HG03460 (cell line): Measurements from ENCODE around the gene ARRB1.
A peak's percentile ranks its signal among the peaks of the same experiment; 100 is the strongest.
"Not testable (repeated sequence)": the region's sequence is repeated elsewhere in the genome, so short reads cannot be mapped to it uniquely, and the experiment has no call there.

Source experiments
- ATAC-seq: cut with Tn5 transposase; IDR thresholded peaks from one replicate; pipeline ENCODE4 v1.9.1; 2021; ENCODE audit not compliant: unreplicated experiment

The ARRB1 gene

DNA sequence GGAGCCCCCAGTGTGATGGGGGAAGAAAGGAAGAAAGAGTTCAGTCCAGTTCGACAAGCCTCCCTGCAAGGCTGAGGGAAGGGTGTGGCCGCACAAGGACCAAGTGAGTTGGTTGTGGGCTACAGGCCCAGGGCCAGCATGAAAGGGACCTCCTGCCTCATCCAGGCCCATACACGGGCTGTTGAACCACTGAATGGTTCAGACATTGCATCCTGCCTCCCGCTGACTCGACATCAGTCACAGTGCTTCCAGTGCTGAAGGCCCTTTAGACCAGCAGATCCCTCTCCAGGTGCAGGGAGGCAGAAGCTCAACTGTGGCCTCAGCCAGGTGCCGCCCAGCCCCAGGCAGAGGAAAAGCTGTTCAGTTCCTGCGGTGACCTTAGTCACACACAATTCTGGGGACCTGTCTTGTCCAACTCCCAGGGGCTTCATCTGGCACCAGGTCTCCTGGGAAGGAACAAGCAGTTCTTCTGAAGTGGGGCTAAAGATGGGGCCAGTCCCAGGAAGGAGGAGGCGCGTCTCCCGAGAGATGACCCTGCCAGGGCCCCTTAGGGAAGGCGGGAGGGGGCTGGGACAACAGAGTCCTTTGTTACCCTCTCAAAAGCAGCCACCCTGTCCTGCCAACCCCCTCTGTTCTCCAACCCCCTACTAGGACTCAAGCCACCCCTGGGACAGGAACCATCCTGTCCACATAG is 6.6 kb downstream of the ARRB1 start:
- ATAC-seq, result no peak

DNA sequence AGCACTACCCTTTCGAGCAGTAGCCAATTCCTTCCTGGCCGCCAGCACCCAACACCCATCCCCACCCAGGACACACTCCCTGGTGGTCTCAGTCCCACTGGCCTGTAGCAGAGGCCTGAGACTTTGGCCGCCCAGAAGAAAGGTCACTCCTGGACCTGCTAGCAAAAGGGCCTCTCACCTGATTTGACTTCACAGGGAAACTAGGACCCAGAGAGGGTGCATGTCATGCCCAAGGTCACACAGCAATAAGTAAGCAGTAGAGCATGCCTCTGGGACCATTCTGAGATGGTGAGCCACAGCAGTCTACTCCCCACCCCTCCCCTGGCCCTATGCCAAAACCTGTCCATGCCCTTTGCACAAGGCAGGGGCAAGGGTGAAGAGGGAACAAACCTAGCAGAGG is 7.3 kb downstream of the ARRB1 start:
- no peak for ATAC-seq

- ATAC-seq, result no peak
These were observed 8.2 kb downstream of the ARRB1 start for GRCh38 chr11:75342966-75343870.

- no peak for ATAC-seq
These were observed 9.1 kb downstream of the ARRB1 start for GRCh38 chr11:75342231-75342918.

DNA sequence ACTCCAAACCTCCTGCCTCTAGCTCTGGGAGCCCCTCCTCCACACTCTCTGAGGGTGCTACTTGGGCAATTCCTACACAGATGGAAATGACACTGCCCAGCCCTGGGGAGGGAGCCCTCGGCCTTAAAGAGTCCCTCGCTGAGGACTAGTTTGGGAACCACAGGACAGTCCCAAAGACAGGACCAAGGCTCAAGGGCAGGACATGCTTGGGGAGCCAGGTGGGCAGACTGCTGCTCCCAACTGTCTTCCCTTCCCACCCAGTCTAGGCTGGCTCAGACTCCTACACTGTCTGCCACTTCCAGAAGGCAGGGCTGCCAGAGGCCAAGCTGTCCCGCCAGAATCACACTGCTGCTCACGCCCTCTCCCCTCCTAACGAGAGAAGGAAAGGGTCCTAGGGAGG is 9.8 kb downstream of the ARRB1 start:
- no peak for ATAC-seq

DNA sequence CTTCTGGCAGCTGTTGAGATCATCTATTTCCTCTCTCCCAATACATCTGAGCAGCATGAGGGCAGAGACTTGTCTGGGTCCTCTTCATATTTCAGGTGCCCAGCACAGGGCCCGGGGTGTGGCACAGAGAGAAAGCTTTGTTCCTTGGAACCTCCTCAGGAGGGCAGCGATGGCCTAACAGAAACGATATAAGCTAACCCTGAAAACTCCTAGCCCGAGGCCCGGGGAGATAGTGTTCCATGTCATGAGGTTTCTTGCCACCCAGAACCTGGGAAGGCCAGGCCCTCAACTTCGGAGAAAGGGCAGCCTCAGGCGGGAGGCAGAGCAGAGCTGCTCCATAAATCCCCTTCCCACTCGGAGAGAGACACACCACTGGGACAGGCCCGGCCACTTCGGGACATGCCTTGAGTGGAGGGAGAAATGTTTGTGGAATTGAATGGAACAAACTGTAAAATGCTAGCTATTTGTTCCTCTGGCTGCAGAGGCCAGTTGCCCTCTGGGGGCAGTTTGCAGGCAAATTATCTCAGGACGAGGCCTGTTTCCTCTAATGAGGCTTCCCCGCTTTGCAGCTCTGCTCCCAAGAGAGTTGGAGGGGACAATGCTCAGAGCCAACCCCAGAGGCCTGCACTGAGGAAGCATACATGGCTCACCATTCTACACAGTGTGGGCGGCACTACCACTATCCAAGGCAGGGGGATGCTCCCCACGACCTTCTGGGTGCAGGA is 11.6 kb downstream of the ARRB1 start:
- ATAC-seq, result peak; percentile 47

DNA sequence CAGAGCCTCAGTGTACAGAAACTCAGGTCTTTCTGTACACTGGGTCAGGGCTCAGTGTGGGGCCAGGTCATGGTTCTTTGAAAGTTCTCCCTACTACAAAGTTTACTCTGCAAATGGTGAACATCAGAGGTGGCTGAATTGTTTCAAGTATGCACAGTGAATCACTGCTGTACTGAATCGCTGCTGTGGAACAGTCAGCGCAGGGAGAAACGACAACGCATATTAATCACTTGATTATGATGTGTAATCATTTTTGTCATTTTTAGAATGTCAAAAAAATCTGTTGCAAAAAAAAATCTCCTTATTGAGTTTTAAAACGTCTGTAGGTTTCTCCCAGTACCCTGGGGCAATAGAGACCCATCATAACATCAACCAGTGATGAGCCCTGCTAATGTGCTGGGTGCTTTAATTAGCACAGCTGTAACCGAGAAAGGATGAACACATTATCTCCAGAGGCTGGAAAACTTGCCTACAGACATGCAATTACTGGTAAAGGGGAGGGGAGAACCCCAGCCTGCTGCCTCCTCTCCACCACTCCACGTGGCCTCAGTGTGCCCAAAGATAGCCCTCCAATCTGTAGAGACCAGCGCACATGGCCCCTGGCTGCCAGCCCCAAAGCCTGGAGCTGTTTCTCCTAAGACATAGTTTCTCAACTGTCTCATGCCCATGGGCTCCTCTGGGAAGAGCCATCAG is 12.8 kb downstream of the ARRB1 start:
- no peak for ATAC-seq

DNA sequence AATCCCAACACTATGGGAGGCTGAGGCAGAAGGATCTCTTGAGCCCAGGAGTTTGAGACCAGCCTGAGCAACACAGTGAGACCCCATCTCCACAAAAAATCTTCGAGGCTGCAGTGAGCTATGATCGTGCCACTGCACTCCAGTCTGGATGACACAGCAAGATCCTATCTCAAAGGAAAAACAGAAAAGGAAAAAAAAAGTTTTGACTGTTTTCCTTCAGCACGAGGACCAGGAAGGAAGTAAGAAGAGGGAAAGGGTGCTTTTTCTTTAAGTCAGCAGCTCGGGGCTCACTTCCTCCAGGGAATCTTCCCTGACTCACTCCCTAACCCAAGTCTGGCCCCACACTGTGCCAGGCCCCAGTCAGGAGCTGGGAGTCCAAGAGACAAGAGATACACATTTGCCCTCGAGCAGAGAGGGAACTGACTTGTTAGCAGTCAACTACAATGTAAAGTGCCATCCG is 14.2 kb downstream of the ARRB1 start:
- ATAC-seq, result no peak

GRCh38 chr11:75334976-75335375 is 16.5 kb downstream of the ARRB1 start:
- ATAC-seq, result no peak

DNA sequence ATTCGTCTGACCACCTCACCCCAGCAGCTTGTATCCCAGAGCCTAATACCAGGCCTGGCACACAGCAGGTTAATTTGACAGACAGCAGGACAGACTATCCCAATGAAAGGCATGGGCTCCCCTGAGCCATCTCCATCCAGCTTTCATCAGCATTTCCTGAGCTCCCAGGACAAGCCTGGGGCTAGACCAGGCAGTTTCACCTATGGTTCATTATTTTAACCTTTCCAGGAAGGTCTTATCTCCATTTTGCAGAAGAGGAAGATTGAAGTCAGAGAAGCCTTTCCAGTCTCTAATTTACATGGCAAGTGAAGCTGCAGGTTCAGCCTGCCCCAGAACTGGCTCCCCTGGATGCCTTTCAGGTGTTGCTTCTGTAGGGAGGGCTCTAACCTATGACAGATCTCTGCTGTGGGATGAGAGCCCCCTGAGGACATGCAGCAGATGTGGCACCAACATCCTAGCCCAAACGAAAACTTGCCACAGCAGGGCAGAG is 17.0 kb downstream of the ARRB1 start:
- ATAC-seq, result no peak

DNA sequence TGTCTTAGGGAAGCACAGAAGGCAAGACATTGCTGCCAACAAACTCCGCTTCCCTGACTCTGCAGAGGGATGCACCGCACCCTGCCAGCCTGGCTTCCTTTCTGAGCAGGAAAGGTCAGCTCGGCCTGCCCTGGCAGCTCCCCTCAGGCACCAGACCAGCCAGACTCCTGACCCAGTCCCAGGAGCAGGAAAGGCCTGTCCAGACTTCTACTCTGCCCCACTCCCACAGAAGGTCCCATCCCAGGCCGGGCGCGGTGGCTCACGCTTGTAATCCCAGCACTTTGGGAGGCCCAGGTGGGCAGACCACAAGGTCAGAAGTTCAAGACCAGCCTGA is 17.7 kb downstream of the ARRB1 start:
- ATAC-seq, result no peak

DNA sequence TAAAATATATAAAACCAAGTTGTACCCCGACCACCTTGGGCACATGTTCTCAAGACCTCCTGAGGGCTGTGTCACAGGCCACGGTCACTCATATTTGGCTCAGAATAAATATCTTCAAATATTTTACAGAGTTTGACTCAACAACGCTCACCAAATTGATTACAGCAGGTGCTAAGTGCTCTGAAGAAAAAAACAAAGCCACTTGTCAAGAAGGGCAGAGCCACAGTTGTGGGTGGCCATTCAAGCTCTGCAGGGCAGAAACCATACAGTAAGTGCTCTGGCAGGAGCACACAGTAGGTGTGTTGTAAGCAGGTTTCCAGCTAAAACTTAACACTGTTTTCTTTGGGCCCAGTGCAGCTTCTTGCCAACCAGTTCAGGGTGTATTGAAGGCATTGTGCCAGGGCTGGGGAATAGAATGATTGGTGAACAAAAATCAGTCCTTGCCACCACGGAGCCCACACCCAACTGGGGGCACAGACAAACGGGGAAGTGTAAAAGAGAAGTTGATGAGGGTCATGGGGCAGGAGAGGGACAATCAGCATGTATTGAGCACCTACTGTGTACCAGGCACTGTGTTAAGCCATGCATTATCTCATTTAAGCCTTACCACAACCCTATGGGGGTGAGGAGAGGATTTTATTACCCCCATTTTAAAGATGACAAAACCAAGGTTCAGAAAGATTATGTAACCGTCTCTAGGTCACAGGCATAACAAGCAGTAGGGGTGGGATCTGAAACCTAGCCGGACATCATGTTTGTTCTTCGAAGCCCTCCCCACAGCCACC is 18.2 kb downstream of the ARRB1 start:
- no peak for ATAC-seq

- not testable (repeated sequence) for ATAC-seq
These were observed 19.7 kb downstream of the ARRB1 start for GRCh38 chr11:75331761-75332160.

DNA sequence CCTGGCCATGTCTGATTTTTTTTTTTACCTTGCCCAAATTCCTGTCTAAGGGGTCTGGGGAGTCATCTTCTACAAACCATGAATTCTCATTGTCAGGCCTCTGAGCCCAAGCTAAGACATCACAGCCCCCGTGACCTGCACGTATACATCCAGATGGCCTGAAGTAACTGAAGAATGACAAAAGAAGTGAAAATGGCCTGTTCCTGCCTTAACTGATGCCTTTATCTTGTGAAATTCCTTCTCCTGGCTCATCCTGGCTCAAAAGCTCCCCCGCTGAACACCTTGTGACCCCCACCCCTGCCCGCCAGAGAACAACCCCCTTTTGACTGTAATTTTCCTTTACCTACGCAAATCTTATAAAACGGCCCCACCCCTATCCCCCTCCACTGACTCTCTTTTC is 20.2 kb downstream of the ARRB1 start:
- ATAC-seq, result not testable (repeated sequence)

- not testable (repeated sequence) for ATAC-seq
These were observed 20.6 kb downstream of the ARRB1 start for GRCh38 chr11:75330886-75331285.

DNA sequence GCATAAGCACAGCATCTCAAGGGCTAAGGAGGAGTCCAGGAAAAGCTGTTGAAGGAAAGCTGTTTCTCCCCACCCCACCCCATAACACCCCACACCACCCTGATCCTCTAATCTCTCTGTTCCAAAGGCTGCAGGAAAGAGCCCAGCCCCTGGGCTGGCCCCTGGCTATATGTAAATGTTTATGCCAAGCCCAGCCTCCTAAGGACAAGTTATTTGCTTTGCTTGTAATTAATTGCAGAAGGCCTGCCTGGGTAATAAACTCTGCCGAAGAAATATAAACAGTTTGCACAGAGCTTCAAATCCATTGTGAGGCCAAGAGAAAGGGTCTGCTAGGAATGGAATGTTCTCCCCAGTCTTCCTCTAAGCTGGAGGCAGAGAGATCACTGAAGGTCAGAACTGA is 21.2 kb downstream of the ARRB1 start:
- ATAC-seq, result no peak

GRCh38 chr11:75328426-75329277 is 22.8 kb downstream of the ARRB1 start:
- ATAC-seq, result no peak

GRCh38 chr11:75326439-75326810 is 25.0 kb downstream of the ARRB1 start:
- no peak for ATAC-seq
